8988T (cell line): Measurements from ENCODE around the gene DCDC1.

Experiments used
- DNase-seq: peaks from one replicate; pipeline ENCODE4 v3.0.0; 2011

DCDC1 gene

DNA sequence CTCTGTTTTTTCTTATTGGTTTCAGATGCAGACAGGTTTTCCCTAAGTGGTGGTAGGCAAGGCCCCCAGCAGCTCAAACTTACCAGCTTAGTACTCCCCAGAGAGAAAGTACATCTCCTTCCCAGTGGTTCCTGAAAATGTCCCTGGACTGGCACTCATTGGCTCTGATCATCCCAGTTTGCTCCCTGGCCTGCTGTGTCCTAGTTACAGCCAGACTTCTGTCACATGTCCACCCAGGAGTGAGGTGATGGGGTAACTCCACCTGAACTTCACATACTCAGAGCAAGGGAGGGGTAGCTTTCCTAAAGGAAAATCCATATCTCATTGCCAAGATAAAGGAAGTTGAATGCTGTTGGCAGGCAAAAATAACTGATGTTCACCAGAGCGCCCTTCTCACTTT lies 546.4 kb downstream of the DCDC1 start:
- DNase-seq = no peak

DNA sequence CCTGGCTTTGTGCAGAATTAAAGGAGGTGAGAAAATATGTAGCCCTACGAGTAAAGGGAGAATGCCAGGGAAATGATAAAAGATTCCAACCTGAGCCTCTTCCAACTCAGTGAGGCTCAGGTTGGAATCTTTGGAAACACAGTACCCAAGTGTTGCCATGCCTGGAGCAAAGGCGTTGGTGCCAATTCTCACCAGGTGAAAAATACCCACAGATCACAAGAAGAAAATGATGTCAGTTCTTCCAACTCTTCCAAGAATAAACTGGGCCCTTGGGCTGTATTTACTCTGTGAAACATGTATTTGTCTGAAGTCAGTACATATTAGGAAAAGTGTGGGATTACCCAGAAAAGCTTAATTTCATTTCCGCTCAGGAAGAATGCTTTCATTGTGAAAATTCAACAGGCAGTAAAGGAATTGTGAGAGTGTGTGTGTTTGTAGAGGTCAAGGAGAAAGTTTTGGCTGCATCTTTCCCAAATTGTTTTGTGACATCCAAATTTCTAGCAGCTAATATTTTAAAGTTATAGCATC lies 548.0 kb downstream of the DCDC1 start:
- DNase-seq = no peak

DNA sequence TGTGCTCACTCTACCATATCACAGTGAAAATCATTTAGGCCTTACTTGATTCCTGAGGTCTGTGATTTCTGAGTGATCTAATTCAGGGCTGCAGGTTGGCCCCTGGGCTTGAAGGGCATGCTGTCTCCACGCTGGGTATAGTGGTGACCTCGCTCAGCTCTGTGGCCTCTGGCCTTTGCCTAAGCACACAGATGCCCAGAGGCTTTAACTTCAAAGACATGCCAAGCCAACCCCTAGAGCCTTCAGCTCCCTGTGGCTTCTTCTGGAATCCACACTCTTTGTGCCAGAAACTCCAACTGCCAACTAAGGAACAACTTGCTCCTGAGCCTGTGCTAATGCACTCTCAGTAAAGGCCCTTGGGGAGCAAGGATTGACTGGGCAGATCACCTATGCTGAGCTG lies 550.8 kb downstream of the DCDC1 start:
- no peak for DNase-seq

DNA sequence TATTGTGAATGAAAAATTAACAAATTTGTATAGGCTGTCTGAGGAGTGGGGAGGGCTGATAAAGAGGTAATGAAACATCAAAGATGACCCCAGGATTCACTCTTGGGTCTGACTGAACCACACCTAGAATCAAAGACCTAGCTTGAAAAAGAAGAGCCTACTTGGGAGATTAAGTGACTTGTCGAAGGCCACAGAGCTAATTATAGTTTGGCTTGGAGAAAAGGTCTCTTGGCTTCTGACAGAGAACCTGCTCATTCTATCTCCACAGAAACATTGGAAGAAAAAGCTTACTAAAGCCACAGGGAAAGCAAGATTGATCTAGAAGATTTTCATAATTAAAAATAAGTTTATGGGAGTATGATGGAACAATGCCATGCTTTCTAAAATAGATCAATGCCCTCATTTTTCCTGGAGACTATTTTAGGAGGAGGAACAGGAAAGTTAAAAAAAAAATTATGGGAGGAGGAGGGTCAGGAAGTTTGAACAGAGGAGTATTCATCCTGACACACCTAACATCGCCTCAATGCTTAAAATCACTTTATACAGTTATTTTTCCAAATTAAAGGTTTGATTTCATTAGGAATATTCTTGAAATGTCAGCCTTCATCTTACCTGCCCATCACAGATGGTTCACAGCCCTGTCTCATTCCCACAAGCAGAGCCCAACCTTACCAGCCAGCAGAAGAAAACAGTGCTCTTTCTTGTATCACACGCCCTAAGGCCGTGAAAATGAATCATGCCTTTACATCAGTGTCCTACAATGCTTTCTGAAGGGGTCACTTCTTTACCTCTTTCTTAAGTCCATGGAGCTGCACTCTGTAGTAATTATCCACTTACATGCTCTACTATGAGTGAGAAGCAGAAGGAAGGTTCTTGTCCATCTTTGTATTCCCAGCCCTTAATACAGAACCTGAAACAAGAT lies 552.3 kb downstream of the DCDC1 start:
- DNase-seq = no peak

DNA sequence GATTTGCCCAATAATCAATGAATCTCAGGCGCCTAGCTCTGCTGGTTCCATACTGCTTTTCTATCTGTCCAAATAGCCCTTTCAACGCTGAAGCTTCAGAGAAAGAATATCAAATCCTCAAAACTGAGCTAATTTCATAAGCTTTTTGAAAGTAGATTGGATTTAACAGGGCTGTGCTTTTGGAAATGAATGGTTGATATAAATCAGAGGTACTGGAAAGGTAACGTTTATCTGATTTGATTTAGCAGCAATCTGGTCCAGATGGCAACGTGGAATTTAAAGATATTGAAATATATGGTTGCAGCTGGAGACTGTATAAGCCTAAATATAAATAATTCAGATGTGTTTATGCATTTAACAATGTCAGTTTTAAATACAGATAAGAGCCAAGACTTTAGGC lies 553.9 kb downstream of the DCDC1 start:
- DNase-seq = no peak

DNA sequence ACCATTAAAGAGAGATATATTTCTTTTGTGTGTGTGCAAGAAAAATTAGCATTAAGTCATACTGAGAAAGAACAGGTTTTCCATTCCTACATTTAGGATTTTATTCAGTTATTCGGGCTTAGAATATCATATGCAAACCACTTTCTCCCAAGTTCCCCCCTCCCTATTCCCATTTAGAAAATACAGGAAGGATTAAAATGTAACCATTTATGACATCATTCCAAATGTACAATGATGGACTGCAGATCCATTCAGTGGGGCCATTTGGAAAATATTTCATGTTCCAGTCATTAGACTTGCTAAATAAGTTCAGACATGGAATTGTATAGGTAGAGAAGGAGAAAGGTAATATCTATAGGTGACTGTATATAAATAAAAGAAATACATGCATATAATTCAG lies 554.8 kb downstream of the DCDC1 start:
- no peak for DNase-seq
